Stimulated activated CD8-positive, alpha-beta memory T cell treated with anti-CD3 and anti-CD28 coated beads, Interleukin-12 subunit alpha, Interleukin-12 subunit beta, amount 100 ng/mL, for 4 hours (primary cell): ENCODE measurements around the gene TWNK.
"Not testable (repeated sequence)": the region's sequence is repeated elsewhere in the genome, so short reads cannot be mapped to it uniquely, and the experiment has no call there.

Experiments
- DNase-seq: peaks from one replicate; pipeline ENCODE4 v3.0.0-alpha.2; 2020; ENCODE audit warnings: low read depth

TWNK gene

GRCh38 chr10:101030496-101031127 lies 43.3 kb downstream of the TWNK start:
- DNase-seq, result no peak

- peak; percentile 93 for DNase-seq
These were observed 43.9 kb downstream of the TWNK start, which contains the start of the genes PDZD7 and SFXN3 for GRCh38 chr10:101031128-101031795. Gene PDZD7, minus strand, starts transcription at chr10:101031129. Its CDS starts 910 bp downstream, at chr10:101030219. Gene SFXN3, plus strand, starts transcription at chr10:101031234. Its CDS starts 3,461 bp downstream, at chr10:101034695.

GRCh38 chr10:101031796-101032636 lies 44.7 kb downstream of the TWNK start:
- DNase-seq, result peak; percentile 59

GRCh38 chr10:101032637-101033224 lies 45.4 kb downstream of the TWNK start:
- peak; percentile 39 for DNase-seq

GRCh38 chr10:101033276-101033675 lies 45.9 kb downstream of the TWNK start:
- DNase-seq, result no peak

- DNase-seq, result not testable (repeated sequence)
These were observed 47.1 kb downstream of the TWNK start for GRCh38 chr10:101034404-101034803.

GRCh38 chr10:101035314-101035713 lies 48.0 kb downstream of the TWNK start:
- DNase-seq, result no peak

- DNase-seq, result no peak
These were observed 48.8 kb downstream of the TWNK start for GRCh38 chr10:101035916-101036702.

GRCh38 chr10:101036726-101037125 lies 49.4 kb downstream of the TWNK start:
- DNase-seq, result no peak

- no peak for DNase-seq
These were observed 51.1 kb downstream of the TWNK start for GRCh38 chr10:101038484-101038883.

GRCh38 chr10:101040061-101040460 lies 52.7 kb downstream of the TWNK start:
- DNase-seq, result no peak

GRCh38 chr10:101040851-101041250 lies 53.5 kb downstream of the TWNK start:
- DNase-seq, result no peak

- peak; percentile 51 for DNase-seq
These were observed 54.0 kb downstream of the TWNK start for GRCh38 chr10:101041252-101041761.

- no peak for DNase-seq
These were observed 54.8 kb downstream of the TWNK start for GRCh38 chr10:101042118-101042517.

GRCh38 chr10:101042667-101043362 lies 55.5 kb downstream of the TWNK start:
- peak; percentile 70 for DNase-seq

GRCh38 chr10:101043363-101043707 lies 56.0 kb downstream of the TWNK start:
- DNase-seq, result no peak
